IMR-90 (cell line): ENCODE measurements around the gene HOXD8. TPM values are rescaled to one million over a fixed set of nuclear protein-coding genes. Genes with fewer than 3 reads are reported as not detected.

Source experiments
- ATAC-seq: fragments of 200-7000 bp; cut with Tn5 transposase; 2 replicates; pipeline ENCODE4 v1.9.1; 2020; ENCODE audit warnings: low read depth, mild to moderate bottlenecking, moderate library complexity
- BruUV-seq: library from RNA; stranded (reverse); fragments of 400-500 nt; replicated peaks from 2 replicates; lab custom pipeline; 2021; lab: Mats Ljungman, UMichigan
- CTCF ChIA-PET: fragments of 300-600 bp; formaldehyde crosslinking; extraction: SDS; loops from one replicate; lab custom pipeline; 2021; ENCODE audit warnings: antibody characterized with exemption; lab: Yijun Ruan, JAX
- POLR2A ChIA-PET: fragments of 300-600 bp; sonication (Branson Sonifier 250); formaldehyde crosslinking; loops from one replicate; lab custom pipeline; 2022; ENCODE audit warnings: antibody characterized with exemption; ENCODE audit not compliant: unreplicated experiment; lab: Charles Lee
- DNase-seq: peaks from one replicate; pipeline ENCODE4 v3.0.0; 2013
- H2AFZ ChIP-seq: replicated peaks from 2 replicates; pipeline ENCODE3; 2013; ENCODE audit warnings: low read length, mild to moderate bottlenecking; ENCODE audit not compliant: poor library complexity
- H2AK5ac ChIP-seq: 2 replicates; pipeline ENCODE4 v1.6.1; 2013; ENCODE audit warnings: low read depth, low read length, inconsistent platforms
- H2AK9ac ChIP-seq: replicated peaks from 2 replicates; pipeline ENCODE3; 2013; ENCODE audit warnings: mild to moderate bottlenecking, low read depth, low read length, moderate library complexity; ENCODE audit not compliant: poor library complexity
- H2BK120ac ChIP-seq: 2 replicates; pipeline ENCODE4 v1.6.1; 2013; ENCODE audit warnings: low read depth, low read length, inconsistent platforms
- H2BK15ac ChIP-seq: 3 replicates; pipeline ENCODE4 v1.6.1; 2013; ENCODE audit warnings: low read depth, low read length, inconsistent platforms
- H2BK20ac ChIP-seq: 2 replicates; pipeline ENCODE4 v1.6.1; 2013; ENCODE audit warnings: low read depth, mild to moderate bottlenecking, inconsistent platforms, low read length, moderate library complexity
- H2BK5ac ChIP-seq: 2 replicates; pipeline ENCODE4 v1.6.1; 2013; ENCODE audit warnings: mild to moderate bottlenecking, low read depth, low read length, inconsistent platforms; ENCODE audit not compliant: poor library complexity, severe bottlenecking
- H3K14ac ChIP-seq: replicated peaks from 2 replicates; pipeline ENCODE4 v1.6.1; 2013; ENCODE audit warnings: low read depth, low read length, inconsistent platforms
- H3K18ac ChIP-seq: 2 replicates; pipeline ENCODE4 v1.6.1; 2013; ENCODE audit warnings: low read depth, low read length, control low read depth
- H3K23ac ChIP-seq: 2 replicates; pipeline ENCODE4 v1.6.1; 2013; ENCODE audit warnings: low read depth, low read length, inconsistent platforms
- H3K27ac ChIP-seq: 2 replicates; pipeline ENCODE4 v1.5.1; 2013; ENCODE audit warnings: mild to moderate bottlenecking, control low read depth, low read length; ENCODE audit not compliant: insufficient read depth
- H3K27me3 ChIP-seq: 2 replicates; pipeline ENCODE4 v1.6.1; 2013; ENCODE audit warnings: low read length; ENCODE audit not compliant: control insufficient read depth, insufficient read depth
- H3K36me3 ChIP-seq: 2 replicates; pipeline ENCODE4 v1.6.1; 2013; ENCODE audit warnings: low read length, mixed read lengths; ENCODE audit not compliant: control insufficient read depth, insufficient read depth
- H3K4ac ChIP-seq: 2 replicates; pipeline ENCODE4 v1.6.1; 2013; ENCODE audit warnings: low read depth, low read length, inconsistent platforms
- H3K4me1 ChIP-seq: 2 replicates; pipeline ENCODE4 v1.6.1; 2013; ENCODE audit warnings: low read length, mixed read lengths; ENCODE audit not compliant: control insufficient read depth, insufficient read depth
- H3K4me2 ChIP-seq: 2 replicates; pipeline ENCODE4 v1.6.1; 2013; ENCODE audit warnings: low read depth, mild to moderate bottlenecking, control low read depth, low read length, moderate library complexity
- H3K4me3 ChIP-seq: 2 replicates; pipeline ENCODE4 v1.5.1; 2013; ENCODE audit warnings: low read depth, mild to moderate bottlenecking, control low read depth, low read length, moderate library complexity; ENCODE audit not compliant: insufficient read depth
- H3K56ac ChIP-seq: 2 replicates; pipeline ENCODE4 v1.6.1; 2013; ENCODE audit warnings: low read length, inconsistent platforms; ENCODE audit not compliant: insufficient read depth; ENCODE audit errors: extremely low read depth
- H3K79me1 ChIP-seq, 2 experiments: 2 replicates each; pipeline ENCODE4 v1.6.1; 2013; ENCODE audit warnings: low read length in 2 of 2, inconsistent platforms in 1 of 2, low read depth in 1 of 2
- H3K9ac ChIP-seq: 2 replicates; pipeline ENCODE4 v1.6.1; 2013; ENCODE audit warnings: low read depth, low read length, control low read depth
- H3K9me1 ChIP-seq: 2 replicates; pipeline ENCODE4 v1.6.1; 2013; ENCODE audit warnings: low read length, inconsistent platforms; ENCODE audit not compliant: insufficient read depth
- H3K9me3 ChIP-seq: 2 replicates; pipeline ENCODE4 v1.6.1; 2013; ENCODE audit warnings: low read length; ENCODE audit not compliant: control insufficient read depth, insufficient read depth
- H4K20me1 ChIP-seq: 2 replicates; pipeline ENCODE4 v1.6.1; 2013; ENCODE audit warnings: low read length, inconsistent platforms; ENCODE audit not compliant: insufficient read depth
- H4K5ac ChIP-seq: 2 replicates; pipeline ENCODE4 v1.6.1; 2013; ENCODE audit warnings: mild to moderate bottlenecking, low read depth, low read length, control low read depth
- H4K8ac ChIP-seq, 2 experiments: 2 replicates each; pipeline ENCODE4 v1.6.1; 2013; ENCODE audit warnings: low read depth in 2 of 2, low read length in 2 of 2, control low read depth in 1 of 2, inconsistent platforms in 1 of 2
- H4K91ac ChIP-seq: 2 replicates; pipeline ENCODE4 v1.6.1; 2013; ENCODE audit warnings: low read depth, low read length, inconsistent platforms; ENCODE audit not compliant: insufficient read depth
- CHD1 ChIP-seq: IDR thresholded peaks from 2 replicates; pipeline ENCODE4 v1.6.1; 2012; ENCODE audit warnings: low read depth, low read length, improper control_type of control experiment
- FOS ChIP-seq: fragments of 150-350 bp; IDR thresholded peaks from 2 replicates; pipeline ENCODE4 v1.6.1; 2016; ENCODE audit warnings: low read depth, low read length
- MAFK ChIP-seq: IDR thresholded peaks from 2 replicates; pipeline ENCODE4 v1.6.1; 2012; ENCODE audit warnings: low read depth, low read length, improper control_type of control experiment
- MAZ ChIP-seq: IDR thresholded peaks from 2 replicates; pipeline ENCODE4 v1.6.1; 2012; ENCODE audit warnings: low read depth, mild to moderate bottlenecking, low read length, improper control_type of control experiment, moderate library complexity, borderline replicate concordance
- MXI1 ChIP-seq: IDR thresholded peaks from 2 replicates; pipeline ENCODE4 v1.6.1; 2012; ENCODE audit warnings: low read depth, mild to moderate bottlenecking, low read length, moderate library complexity, borderline replicate concordance
- NFE2L2 ChIP-seq: fragments of 150-350 bp; IDR thresholded peaks from 2 replicates; pipeline ENCODE4 v1.6.1; 2016; ENCODE audit warnings: low read depth, mild to moderate bottlenecking, low read length
- RCOR1 ChIP-seq: IDR thresholded peaks from 2 replicates; pipeline ENCODE4 v1.6.1; 2012; ENCODE audit warnings: mild to moderate bottlenecking, low read length, improper control_type of control experiment; ENCODE audit not compliant: insufficient replicate concordance
- RFX5 ChIP-seq: IDR thresholded peaks from 2 replicates; pipeline ENCODE4 v1.8.0; 2012; ENCODE audit warnings: low read depth, mild to moderate bottlenecking, low read length, moderate library complexity
- SMC3 ChIP-seq: fragments of 150-350 bp; IDR thresholded peaks from 2 replicates; pipeline ENCODE4 v1.6.1; 2016; ENCODE audit warnings: low read depth, mild to moderate bottlenecking, antibody characterized with exemption, low read length, moderate library complexity
- WGBS, 2 experiments: methylation state at CpG; one replicate each; pipeline versions ENCODE4 v1.1.5 to v1.1.7; 2013; ENCODE audit warnings: missing lambda C conversion rate in 2 of 2; ENCODE audit not compliant: insufficient read length in 1 of 2; ENCODE audit errors: extremely low coverage in 2 of 2; 5-methylcytosine and 5-hydroxymethylcytosine counted together
- dilution Hi-C: fragments of 300-500 bp; cut with HindIII; formaldehyde crosslinking; loops from one replicate; pipeline ENCODE4 v1.14.3; 2018; ENCODE audit warnings: low sequenced_read_pairs; ENCODE audit not compliant: unreplicated experiment
- in situ Hi-C: fragments of 300-500 bp; cut with MboI; formaldehyde crosslinking; loops from 3 replicates; pipeline ENCODE4 v1.14.3; 2019; ENCODE audit warnings: low sequenced_read_pairs, inconsistent platforms, mixed read lengths
- intact Hi-C: fragments of 100-400 bp; cut with micrococcal nuclease; formaldehyde crosslinking; loops from 2 replicates; pipeline ENCODE4 v1.10.0; 2022
- polyA plus RNA-seq, 3 experiments: library from polyadenylated mRNA; depleted of rRNA; stranded (reverse); fragments of >200 nt; gene quantifications; 2 replicates each; pipeline ENCODE4 v1.2.3, GENCODE V29; 2012; ENCODE audit warnings: low replicate concordance in 1 of 3
- total RNA-seq: library from RNA; depleted of rRNA; stranded (reverse); fragments of >200 nt; gene quantifications from 2 replicates; pipeline ENCODE4 v1.2.3, GENCODE V29; 2012
- TF ChIP-seq, protein P1 (sequence below): fragments of 150-350 bp; IDR thresholded peaks from 2 replicates; pipeline ENCODE4 v1.6.1; 2016; ENCODE audit warnings: low read depth, mild to moderate bottlenecking, low read length, moderate library complexity, borderline replicate concordance

Gene HOXD8
- total and polyA plus RNA-seq, 2 of the 4 experiments (the other 2 are of a cell fraction) = not detected

DNA sequence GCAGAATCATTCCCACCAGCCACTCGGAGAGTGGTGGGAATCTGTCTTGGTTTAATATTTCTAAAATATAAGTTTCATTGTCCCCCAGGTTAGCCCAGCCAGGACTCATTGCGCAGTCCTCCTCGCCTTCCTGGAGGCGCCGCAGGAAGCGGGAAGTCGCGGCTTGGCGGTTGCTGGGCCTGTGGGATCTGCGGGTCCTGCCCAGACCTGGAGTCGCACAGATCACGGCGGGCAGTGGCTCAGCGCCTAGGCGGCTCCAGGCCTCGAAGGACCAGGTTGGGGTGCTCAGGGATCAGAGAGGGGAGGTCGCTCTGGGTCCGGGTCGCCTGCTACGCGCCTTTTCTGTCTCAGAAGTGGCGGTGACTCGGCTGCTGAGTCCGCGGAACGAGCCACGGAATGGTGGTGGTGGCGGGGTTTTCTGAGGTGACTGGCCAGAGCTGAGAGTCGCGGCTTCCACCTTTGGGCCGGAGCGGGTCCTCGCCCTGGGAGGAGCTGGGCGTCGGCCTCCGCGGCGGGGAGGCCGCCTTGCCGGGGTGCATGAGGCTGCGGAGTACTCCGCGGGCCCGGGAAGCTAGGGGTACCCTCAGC lies 30.3 kb downstream of the HOXD8 start:
- TF ChIP-seq NFE2L2 (no peak), RCOR1 (no peak), MXI1 (no peak), CHD1 (no peak), MAFK (no peak), RFX5 (no peak), SMC3 (no peak), MAZ (no peak), FOS (no peak)
- TF ChIP-seq, protein P1, sequence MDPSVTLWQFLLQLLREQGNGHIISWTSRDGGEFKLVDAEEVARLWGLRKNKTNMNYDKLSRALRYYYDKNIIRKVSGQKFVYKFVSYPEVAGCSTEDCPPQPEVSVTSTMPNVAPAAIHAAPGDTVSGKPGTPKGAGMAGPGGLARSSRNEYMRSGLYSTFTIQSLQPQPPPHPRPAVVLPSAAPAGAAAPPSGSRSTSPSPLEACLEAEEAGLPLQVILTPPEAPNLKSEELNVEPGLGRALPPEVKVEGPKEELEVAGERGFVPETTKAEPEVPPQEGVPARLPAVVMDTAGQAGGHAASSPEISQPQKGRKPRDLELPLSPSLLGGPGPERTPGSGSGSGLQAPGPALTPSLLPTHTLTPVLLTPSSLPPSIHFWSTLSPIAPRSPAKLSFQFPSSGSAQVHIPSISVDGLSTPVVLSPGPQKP = no peak
- Histone ChIP-seq H3K14ac (no peak overlapping the region), H3K23ac (no peak overlapping the region), H4K91ac (no peak overlapping the region), H2BK20ac (no peak overlapping the region), H3K4me3 (no peak overlapping the region), H3K4me1 (no peaks in the 10 kb centered on the region), H3K4ac (no peak overlapping the region), H2AK5ac (no peak overlapping the region), H3K79me1 (no peaks in the 10 kb centered on the region), H3K9ac (no peak overlapping the region), H3K4me2 (no peak overlapping the region), H3K36me3 (no peaks in the 10 kb centered on the region), H2AK9ac (no peak overlapping the region), H4K8ac (no peak overlapping the region), H3K27ac (no peak overlapping the region), H3K9me1 (no peaks in the 10 kb centered on the region), H3K27me3 (peaks cover 96% of the 10 kb centered on the region), H2BK120ac (no peak overlapping the region), H2AFZ (peak overlapping the region; percentile 37), H3K56ac (no peak overlapping the region), H2BK5ac (no peak overlapping the region), H2BK15ac (no peak overlapping the region), H4K20me1 (no peaks in the 10 kb centered on the region), H3K18ac (no peak overlapping the region), H4K5ac (no peak overlapping the region), H3K9me3 (peaks cover 21% of the 10 kb centered on the region)
- in situ Hi-C loops = no loop called here
- intact Hi-C loops = no loop called here
- dilution Hi-C loops = no loop called here
- no TSS peak for BruUV-seq
- CTCF ChIA-PET = interaction anchor here (1.0 kb wide), 1 partner anchor 395 kb away, joined by 3 read pairs; no protein-coding TSS in a partner anchor
- WGBS, 2 experiments = 7% methylated on average over 14 of the region's 44 CpGs; no CpG with 5 or more reads in 1 of the 2 experiments
- ATAC-seq (no peak), DNase-seq (no peak)
- POLR2A ChIA-PET = no interaction called here
